GM23338 (cell line): ENCODE results near the gene ULBP1. TPM values are rescaled to one million over a fixed set of nuclear protein-coding genes. Genes with fewer than 3 reads are reported as not detected.

ENCODE experiments used
- ATAC-seq: fragments of 200-7000 bp; cut with Tn5 transposase; 3 replicates; pipeline ENCODE4 v1.9.1; 2020
- DNase-seq: peaks from one replicate; pipeline ENCODE4 v3.0.0-alpha.2; 2015; ENCODE audit warnings: low spot score
- H2AFZ ChIP-seq: fragments of 200-600 bp; sonication (generic); 2 replicates; pipeline ENCODE4 v1.8.0; 2016; ENCODE audit warnings: antibody characterized with exemption, mild to moderate bottlenecking, moderate library complexity
- H3F3A ChIP-seq: fragments of 200-600 bp; sonication (generic); replicated peaks from 2 replicates; pipeline ENCODE4 v1.8.0; 2017; ENCODE audit warnings: antibody characterized with exemption, mixed run types, low read depth
- H3K27ac ChIP-seq: fragments of 200-600 bp; sonication (generic); 2 replicates; pipeline ENCODE4 v1.6.1; 2016; ENCODE audit warnings: low read depth
- H3K27me3 ChIP-seq: fragments of 200-600 bp; sonication (generic); 2 replicates; pipeline ENCODE4 v1.8.0; 2016; ENCODE audit warnings: mild to moderate bottlenecking, mixed run types, moderate library complexity; ENCODE audit not compliant: insufficient read depth
- H3K36me3 ChIP-seq: fragments of 200-600 bp; sonication (generic); 2 replicates; pipeline ENCODE4 v1.8.0; 2016; ENCODE audit warnings: mild to moderate bottlenecking; ENCODE audit not compliant: insufficient read depth
- H3K4me1 ChIP-seq: fragments of 200-600 bp; sonication (generic); 2 replicates; pipeline ENCODE4 v1.8.0; 2016; ENCODE audit warnings: mild to moderate bottlenecking, moderate library complexity; ENCODE audit not compliant: insufficient read depth
- H3K4me2 ChIP-seq: fragments of 200-600 bp; sonication (generic); 2 replicates; pipeline ENCODE4 v1.7.1; 2017; ENCODE audit warnings: mixed run types
- H3K4me3 ChIP-seq: fragments of 200-600 bp; sonication (generic); 2 replicates; pipeline ENCODE4 v1.6.1; 2016; ENCODE audit warnings: mixed run types
- H3K79me2 ChIP-seq: fragments of 200-600 bp; sonication (generic); replicated peaks from 2 replicates; pipeline ENCODE4 v1.8.0; 2017; ENCODE audit warnings: mild to moderate bottlenecking; ENCODE audit not compliant: insufficient read depth
- H3K9me2 ChIP-seq: fragments of 200-600 bp; sonication (generic); 2 replicates; pipeline ENCODE4 v1.8.0; 2017; ENCODE audit not compliant: insufficient read depth
- H4K20me1 ChIP-seq: fragments of 200-600 bp; sonication (generic); replicated peaks from 2 replicates; pipeline ENCODE4 v1.8.0; 2017; ENCODE audit warnings: mild to moderate bottlenecking; ENCODE audit not compliant: insufficient read depth
- H3K27ac Mint-ChIP-seq: 2 replicates; pipeline ENCODE4 v1.8.0; 2020; ENCODE audit warnings: inconsistent platforms, mild to moderate bottlenecking, moderate library complexity, mixed read lengths
- H3K27me3 Mint-ChIP-seq: 3 replicates; pipeline ENCODE4 v1.8.0; 2022; ENCODE audit warnings: low read depth, mild to moderate bottlenecking, moderate library complexity, mixed read lengths, inconsistent platforms; ENCODE audit not compliant: insufficient read depth, poor library complexity
- H3K36me3 Mint-ChIP-seq: 3 replicates; pipeline ENCODE4 v1.8.0; 2021; ENCODE audit warnings: low read depth, mild to moderate bottlenecking, inconsistent platforms, moderate library complexity, mixed read lengths
- H3K4me1 Mint-ChIP-seq: 3 replicates; pipeline ENCODE4 v1.8.0; 2020; ENCODE audit warnings: mild to moderate bottlenecking, inconsistent platforms, mixed read lengths
- H3K4me3 Mint-ChIP-seq: 3 replicates; pipeline ENCODE4 v1.8.0; 2021; ENCODE audit warnings: moderate library complexity, mild to moderate bottlenecking, inconsistent platforms, mixed read lengths
- H3K9me3 Mint-ChIP-seq: 3 replicates; pipeline ENCODE4 v1.8.0; 2020; ENCODE audit warnings: moderate library complexity, mild to moderate bottlenecking, inconsistent platforms, mixed read lengths
- EZH2phosphoT487 ChIP-seq: fragments of 200-600 bp; sonication (generic); IDR thresholded peaks from one replicate; pipeline ENCODE4 v1.8.1; 2018; ENCODE audit warnings: antibody characterized with exemption; ENCODE audit not compliant: unreplicated experiment
- ZNF331 ChIP-seq: fragments of 250-450 bp; sonication (Bioruptor Pico); IDR thresholded peaks from 2 replicates; pipeline ENCODE4 v1.5.0; 2020; ENCODE audit warnings: low read depth, mild to moderate bottlenecking, moderate library complexity
- polyA plus RNA-seq: library from polyadenylated mRNA; unstranded; fragments of >200 nt; fragmentation: Nextera tagmentation; extraction: Ambion mirVana; gene quantifications from 2 replicates; pipeline ENCODE4 v1.2.1, GENCODE V29; 2016
- total RNA-seq: library from RNA; depleted of rRNA; stranded (reverse); fragments of >200 nt; shearing (Covaris generic); gene quantifications from 2 replicates; pipeline ENCODE4 v1.2.3, GENCODE V29; 2014
- TF ChIP-seq, protein P1 (sequence below): fragments of 250-450 bp; sonication (Bioruptor Pico); IDR thresholded peaks from 2 replicates; pipeline ENCODE4 v1.5.0; 2020; ENCODE audit warnings: mild to moderate bottlenecking, moderate library complexity

ULBP1 gene
- total and polyA plus RNA-seq, 2 experiments from 2014 or later: 0.74 to 1.7 TPM

DNA sequence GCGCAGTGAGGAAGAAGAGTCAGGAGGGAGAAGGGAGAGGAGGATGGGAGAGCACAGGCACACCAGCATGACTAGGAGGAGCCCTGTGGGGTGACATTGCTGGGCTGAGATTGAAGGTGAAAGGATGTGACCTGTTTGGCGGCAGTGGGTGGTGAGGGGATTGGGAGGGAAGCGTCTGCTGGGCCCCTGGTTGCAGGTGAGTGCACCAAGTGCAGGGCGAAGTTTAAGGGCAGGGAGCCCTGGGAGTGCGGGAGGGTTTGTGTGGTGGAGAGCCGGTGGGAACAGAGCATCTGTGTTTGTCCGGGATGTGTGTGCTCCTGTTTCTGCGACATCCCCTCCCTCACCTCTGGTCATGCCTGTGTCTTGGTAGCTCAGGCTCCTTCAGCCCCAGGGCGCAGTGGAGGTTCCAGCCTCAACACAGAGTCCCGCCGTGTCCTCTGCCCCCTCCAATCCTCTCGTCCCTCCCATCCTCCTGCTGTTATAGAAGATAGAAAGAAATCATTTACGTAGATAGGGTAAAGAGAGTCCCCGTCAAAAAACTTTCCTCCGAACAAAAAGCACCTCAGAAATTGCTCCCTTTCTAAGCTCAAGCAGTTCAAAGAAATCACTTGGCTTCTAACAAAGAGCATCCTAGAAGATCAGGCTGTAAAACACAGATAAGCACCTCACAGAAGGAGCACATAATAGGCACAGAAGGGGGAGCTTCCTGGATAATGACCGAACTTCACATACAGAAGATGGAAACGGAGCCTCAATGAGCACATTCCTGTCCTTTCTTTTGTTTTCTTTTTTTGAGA is 25.0 kb downstream of the ULBP1 start (continued):
- TF ChIP-seq, protein P1, sequence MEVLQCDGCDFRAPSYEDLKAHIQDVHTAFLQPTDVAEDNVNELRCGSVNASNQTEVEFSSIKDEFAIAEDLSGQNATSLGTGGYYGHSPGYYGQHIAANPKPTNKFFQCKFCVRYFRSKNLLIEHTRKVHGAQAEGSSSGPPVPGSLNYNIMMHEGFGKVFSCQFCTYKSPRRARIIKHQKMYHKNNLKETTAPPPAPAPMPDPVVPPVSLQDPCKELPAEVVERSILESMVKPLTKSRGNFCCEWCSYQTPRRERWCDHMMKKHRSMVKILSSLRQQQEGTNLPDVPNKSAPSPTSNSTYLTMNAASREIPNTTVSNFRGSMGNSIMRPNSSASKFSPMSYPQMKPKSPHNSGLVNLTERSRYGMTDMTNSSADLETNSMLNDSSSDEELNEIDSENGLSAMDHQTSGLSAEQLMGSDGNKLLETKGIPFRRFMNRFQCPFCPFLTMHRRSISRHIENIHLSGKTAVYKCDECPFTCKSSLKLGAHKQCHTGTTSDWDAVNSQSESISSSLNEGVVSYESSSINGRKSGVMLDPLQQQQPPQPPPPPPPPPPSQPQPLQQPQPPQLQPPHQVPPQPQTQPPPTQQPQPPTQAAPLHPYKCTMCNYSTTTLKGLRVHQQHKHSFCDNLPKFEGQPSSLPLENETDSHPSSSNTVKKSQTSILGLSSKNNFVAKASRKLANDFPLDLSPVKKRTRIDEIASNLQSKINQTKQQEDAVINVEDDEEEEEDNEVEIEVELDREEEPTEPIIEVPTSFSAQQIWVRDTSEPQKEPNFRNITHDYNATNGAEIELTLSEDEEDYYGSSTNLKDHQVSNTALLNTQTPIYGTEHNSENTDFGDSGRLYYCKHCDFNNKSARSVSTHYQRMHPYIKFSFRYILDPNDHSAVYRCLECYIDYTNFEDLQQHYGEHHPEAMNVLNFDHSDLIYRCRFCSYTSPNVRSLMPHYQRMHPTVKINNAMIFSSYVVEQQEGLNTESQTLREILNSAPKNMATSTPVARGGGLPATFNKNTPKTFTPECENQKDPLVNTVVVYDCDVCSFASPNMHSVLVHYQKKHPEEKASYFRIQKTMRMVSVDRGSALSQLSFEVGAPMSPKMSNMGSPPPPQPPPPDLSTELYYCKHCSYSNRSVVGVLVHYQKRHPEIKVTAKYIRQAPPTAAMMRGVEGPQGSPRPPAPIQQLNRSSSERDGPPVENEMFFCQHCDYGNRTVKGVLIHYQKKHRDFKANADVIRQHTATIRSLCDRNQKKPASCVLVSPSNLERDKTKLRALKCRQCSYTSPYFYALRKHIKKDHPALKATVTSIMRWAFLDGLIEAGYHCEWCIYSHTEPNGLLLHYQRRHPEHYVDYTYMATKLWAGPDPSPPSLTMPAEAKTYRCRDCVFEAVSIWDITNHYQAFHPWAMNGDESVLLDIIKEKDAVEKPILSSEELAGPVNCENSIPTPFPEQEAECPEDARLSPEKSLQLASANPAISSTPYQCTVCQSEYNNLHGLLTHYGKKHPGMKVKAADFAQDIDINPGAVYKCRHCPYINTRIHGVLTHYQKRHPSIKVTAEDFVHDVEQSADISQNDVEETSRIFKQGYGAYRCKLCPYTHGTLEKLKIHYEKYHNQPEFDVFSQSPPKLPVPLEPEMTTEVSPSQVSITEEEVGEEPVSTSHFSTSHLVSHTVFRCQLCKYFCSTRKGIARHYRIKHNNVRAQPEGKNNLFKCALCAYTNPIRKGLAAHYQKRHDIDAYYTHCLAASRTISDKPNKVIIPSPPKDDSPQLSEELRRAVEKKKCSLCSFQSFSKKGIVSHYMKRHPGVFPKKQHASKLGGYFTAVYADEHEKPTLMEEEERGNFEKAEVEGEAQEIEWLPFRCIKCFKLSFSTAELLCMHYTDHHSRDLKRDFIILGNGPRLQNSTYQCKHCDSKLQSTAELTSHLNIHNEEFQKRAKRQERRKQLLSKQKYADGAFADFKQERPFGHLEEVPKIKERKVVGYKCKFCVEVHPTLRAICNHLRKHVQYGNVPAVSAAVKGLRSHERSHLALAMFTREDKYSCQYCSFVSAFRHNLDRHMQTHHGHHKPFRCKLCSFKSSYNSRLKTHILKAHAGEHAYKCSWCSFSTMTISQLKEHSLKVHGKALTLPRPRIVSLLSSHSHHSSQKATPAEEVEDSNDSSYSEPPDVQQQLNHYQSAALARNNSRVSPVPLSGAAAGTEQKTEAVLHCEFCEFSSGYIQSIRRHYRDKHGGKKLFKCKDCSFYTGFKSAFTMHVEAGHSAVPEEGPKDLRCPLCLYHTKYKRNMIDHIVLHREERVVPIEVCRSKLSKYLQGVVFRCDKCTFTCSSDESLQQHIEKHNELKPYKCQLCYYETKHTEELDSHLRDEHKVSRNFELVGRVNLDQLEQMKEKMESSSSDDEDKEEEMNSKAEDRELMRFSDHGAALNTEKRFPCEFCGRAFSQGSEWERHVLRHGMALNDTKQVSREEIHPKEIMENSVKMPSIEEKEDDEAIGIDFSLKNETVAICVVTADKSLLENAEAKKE (CRISPR knock-in tag): no peak
- TF ChIP-seq EZH2phosphoT487: peak; percentile 87

DNA sequence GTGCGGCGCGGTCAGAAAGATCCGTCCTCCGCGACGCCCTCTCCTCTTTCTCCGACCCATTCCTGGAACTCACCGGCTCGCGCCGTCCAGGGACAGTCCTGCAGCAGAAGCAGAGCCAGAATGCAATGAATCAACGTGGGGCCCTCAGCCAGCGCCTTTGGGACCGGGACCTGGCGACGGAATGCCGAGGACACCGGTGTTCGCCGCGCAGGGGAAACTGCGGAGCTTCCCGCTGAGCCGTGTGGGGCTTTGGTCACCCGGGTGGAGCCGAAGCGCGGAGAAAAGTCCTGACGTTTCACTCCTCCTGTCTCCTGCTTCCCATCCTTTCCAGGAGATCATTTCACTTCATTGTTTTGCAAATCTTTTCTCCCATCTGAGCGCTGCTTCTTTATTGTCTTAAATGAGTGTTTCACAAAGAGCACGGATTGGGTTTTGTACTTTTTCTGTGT is 26.5 kb downstream of the ULBP1 start:
- Histone ChIP-seq H3K36me3 (no peaks in the 10 kb centered on the region), H3K4me3 (peak overlapping the region; percentile 49), H3K79me2 (no peaks in the 10 kb centered on the region), H4K20me1 (peaks cover 14% of the 10 kb centered on the region), H3F3A (peaks cover 5% of the 10 kb centered on the region; the same call in 1 of the 2 replicates), H3K27me3 (peaks cover 100% of the 10 kb centered on the region), H3K27ac (no peak overlapping the region), H3K9me2 (no peaks in the 10 kb centered on the region), H3K4me1 (peaks cover 13% of the 10 kb centered on the region; the same call in 1 of the 2 replicates), H3K4me2 (peak overlapping the region; percentile 77), H2AFZ (no peak overlapping the region; the same call in 1 of the 2 replicates)
- ATAC-seq (peak; percentile 25), DNase-seq (peak; percentile 40)
- peak overlapping the region; percentile 61 for H3K4me3 Mint-ChIP-seq
- no peak for TF ChIP-seq ZNF331 (CRISPR knock-in tag)
- TF ChIP-seq EZH2phosphoT487: peak; percentile 90
- H3K27ac Mint-ChIP-seq: no peak overlapping the region
- peaks cover 98% of the 10 kb centered on the region for H3K27me3 Mint-ChIP-seq
- H3K36me3 Mint-ChIP-seq: no peaks in the 10 kb centered on the region; the same call in 2 of the 3 replicates
- H3K9me3 Mint-ChIP-seq: peaks cover 5% of the 10 kb centered on the region; the same call in 1 of the 3 replicates
- H3K4me1 Mint-ChIP-seq: peaks cover 33% of the 10 kb centered on the region
